ENCODE results near the gene ATOH8.

DNA sequence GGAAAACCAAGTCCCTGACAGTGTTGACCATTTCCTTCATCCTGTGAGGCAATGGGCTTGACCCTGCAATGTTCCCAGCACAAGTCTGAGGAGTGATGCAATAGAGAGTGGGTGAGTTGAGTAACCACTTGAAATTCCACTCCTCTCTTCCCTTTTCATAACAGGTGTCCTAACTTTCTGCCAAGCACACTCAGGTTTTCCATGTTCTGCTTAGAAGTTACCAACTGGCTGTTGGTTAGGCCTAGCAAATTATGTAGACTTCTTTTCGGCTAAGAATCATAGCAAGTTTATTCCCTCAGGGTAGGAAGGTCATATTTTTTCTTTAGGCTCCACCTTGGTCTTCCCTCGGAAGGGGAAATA is 48.1 kb upstream of the ATOH8 start:
- TF ChIP-seq, protein P1, sequence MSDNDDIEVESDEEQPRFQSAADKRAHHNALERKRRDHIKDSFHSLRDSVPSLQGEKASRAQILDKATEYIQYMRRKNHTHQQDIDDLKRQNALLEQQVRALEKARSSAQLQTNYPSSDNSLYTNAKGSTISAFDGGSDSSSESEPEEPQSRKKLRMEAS (IDR thresholded peaks at IDR 0.05; ENCODE audit: insufficient read depth, insufficient read length), result no peak
- TF ChIP-seq, protein P2, sequence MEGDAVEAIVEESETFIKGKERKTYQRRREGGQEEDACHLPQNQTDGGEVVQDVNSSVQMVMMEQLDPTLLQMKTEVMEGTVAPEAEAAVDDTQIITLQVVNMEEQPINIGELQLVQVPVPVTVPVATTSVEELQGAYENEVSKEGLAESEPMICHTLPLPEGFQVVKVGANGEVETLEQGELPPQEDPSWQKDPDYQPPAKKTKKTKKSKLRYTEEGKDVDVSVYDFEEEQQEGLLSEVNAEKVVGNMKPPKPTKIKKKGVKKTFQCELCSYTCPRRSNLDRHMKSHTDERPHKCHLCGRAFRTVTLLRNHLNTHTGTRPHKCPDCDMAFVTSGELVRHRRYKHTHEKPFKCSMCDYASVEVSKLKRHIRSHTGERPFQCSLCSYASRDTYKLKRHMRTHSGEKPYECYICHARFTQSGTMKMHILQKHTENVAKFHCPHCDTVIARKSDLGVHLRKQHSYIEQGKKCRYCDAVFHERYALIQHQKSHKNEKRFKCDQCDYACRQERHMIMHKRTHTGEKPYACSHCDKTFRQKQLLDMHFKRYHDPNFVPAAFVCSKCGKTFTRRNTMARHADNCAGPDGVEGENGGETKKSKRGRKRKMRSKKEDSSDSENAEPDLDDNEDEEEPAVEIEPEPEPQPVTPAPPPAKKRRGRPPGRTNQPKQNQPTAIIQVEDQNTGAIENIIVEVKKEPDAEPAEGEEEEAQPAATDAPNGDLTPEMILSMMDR (IDR thresholded peaks at IDR 0.05; ENCODE audit: extremely low read depth in 1 of 2, insufficient read depth in 1 of 2, low read depth in 1 of 2, low read length in 2 of 2), result no peak
- no peak for TF ChIP-seq GATA2 (IDR thresholded peaks at IDR 0.05; ENCODE audit: insufficient read depth, insufficient read length, low read depth, low read length)
- TF ChIP-seq POLR2A (IDR thresholded peaks at IDR 0.05; ENCODE audit: low read depth, low read length), result no peak
- TF ChIP-seq MYC (IDR thresholded peaks at IDR 0.05; ENCODE audit: low read depth, low read length), result no peak
- no peak for TF ChIP-seq EZH2 (IDR thresholded peaks at IDR 0.05; ENCODE audit: borderline replicate concordance, low read depth, low read length, severe bottlenecking)
- no peak for TF ChIP-seq POLR2AphosphoS5 (IDR thresholded peaks at IDR 0.05; ENCODE audit: insufficient read depth, low read depth, low read length)

Measured in endothelial cell of umbilical vein (primary cell).